Activated T-helper 17 cell treated with anti-CD3 and anti-CD28 coated beads, Interleukin-2, amount 50 U/mL, for 72 hours (primary cell): ENCODE data around the gene KMT2C. TPM values are rescaled to one million over a fixed set of nuclear protein-coding genes. Genes with fewer than 3 reads are reported as not detected.
"Not testable (repeated sequence)": the region's sequence is repeated elsewhere in the genome, so short reads cannot be mapped to it uniquely, and the experiment has no call there.

ENCODE experiments used
- ATAC-seq: fragments of 150-1000 bp; cut with Tn5 transposase; replicated peaks from 2 replicates; pipeline ENCODE4 v1.10.0; 2021; ENCODE audit warnings: mild to moderate bottlenecking, moderate library complexity
- H3K27ac Mint-ChIP-seq: one replicate; pipeline ENCODE4 v1.8.0; 2022; ENCODE audit warnings: mixed read lengths
- H3K27me3 Mint-ChIP-seq: one replicate; pipeline ENCODE4 v1.8.0; 2022; ENCODE audit warnings: mixed read lengths
- H3K36me3 Mint-ChIP-seq: one replicate; pipeline ENCODE4 v1.8.0; 2022; ENCODE audit warnings: low read depth, mild to moderate bottlenecking, mixed read lengths
- H3K4me1 Mint-ChIP-seq: one replicate; pipeline ENCODE4 v1.8.0; 2022; ENCODE audit warnings: mixed read lengths
- H3K4me3 Mint-ChIP-seq: one replicate; pipeline ENCODE4 v1.8.0; 2022; ENCODE audit warnings: mild to moderate bottlenecking, mixed read lengths
- H3K9me3 Mint-ChIP-seq: one replicate; pipeline ENCODE4 v1.8.0; 2022; ENCODE audit warnings: mixed read lengths
- total RNA-seq, 2 donors: library from RNA; stranded (reverse); gene quantifications; one replicate each; pipeline ENCODE4 v1.2.3, GENCODE V29; 2022

KMT2C gene
- total RNA-seq, 2 donors from 2014 or later, result 52.1 to 106 TPM

DNA sequence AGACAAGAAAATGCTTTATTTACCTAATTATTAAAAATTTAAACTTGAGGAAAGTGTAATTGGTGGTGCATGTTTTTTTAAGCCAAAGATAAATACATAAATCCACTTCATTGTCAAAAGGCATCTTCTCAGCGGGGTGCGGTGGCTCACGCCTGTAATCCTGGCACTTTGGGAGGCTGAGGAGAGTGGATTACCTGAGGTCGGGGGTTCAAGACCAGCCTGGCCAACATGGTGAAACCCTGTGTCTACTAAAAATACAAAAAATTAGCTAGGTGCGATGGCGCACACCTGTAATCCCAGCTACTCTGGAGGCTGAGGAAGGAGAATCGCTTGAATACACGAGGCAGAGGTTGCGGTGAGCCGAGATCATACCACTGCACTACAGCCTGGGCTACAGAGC lies 3.1 kb downstream of the KMT2C start:
- Mint-ChIP-seq H3K36me3 (peaks cover 18% of the 10 kb centered on the region), H3K4me1 (peaks cover 18% of the 10 kb centered on the region), H3K4me3 (peak overlapping the region; percentile 79)
- not testable (repeated sequence) for H3K27me3 Mint-ChIP-seq, H3K27ac Mint-ChIP-seq, ATAC-seq, H3K9me3 Mint-ChIP-seq

GRCh38 chr7:152430854-152431253 lies 4.9 kb downstream of the KMT2C start:
- Mint-ChIP-seq H3K4me3 (peak overlapping the region; percentile 30), H3K27me3 (no peaks in the 10 kb centered on the region), H3K9me3 (no peaks in the 10 kb centered on the region), H3K27ac (no peak overlapping the region), H3K4me1 (peaks cover 25% of the 10 kb centered on the region), H3K36me3 (peaks cover 18% of the 10 kb centered on the region)
- no peak for ATAC-seq

- H3K36me3 Mint-ChIP-seq, result peaks cover 17% of the 10 kb centered on the region
- H3K4me1 Mint-ChIP-seq, result peaks cover 31% of the 10 kb centered on the region
- not testable (repeated sequence) for H3K9me3 Mint-ChIP-seq, H3K4me3 Mint-ChIP-seq, ATAC-seq, H3K27me3 Mint-ChIP-seq, H3K27ac Mint-ChIP-seq
These were observed 5.7 kb downstream of the KMT2C start for GRCh38 chr7:152430118-152430517.

DNA sequence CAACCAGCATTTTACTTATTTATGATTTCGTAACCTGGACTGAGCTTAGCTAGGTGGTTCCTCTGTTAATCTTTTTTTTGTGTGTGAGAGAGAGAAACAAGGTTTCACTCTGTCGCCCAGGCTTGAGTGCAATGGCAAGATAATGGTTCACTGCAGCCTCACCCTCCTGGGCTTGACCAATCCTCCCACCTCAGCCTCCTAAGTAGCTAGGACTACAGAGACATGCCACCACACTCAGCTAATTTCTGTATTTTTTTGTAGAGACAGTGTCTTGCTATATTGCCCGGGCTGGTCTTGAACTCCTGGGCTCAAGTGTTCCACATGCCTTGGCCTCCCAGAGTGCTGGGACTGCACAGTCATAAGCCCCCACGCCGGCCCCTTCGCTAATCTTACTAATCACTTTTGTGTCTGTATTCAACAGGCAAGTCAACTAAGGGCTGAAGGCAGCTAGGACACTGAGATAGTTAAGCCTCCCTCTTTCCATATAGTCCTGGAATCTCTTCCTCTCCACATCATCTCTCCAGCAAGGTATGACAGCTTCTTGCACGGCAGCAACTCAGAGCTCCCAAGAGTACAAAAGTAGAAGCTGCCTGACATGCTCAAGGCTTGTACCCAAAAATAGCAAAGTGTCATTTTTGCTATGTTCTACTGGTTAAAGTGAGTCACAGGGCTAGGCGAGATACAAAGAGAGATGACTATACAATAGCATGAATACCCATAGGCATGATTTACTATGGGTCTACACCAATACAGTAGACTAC lies 11.3 kb downstream of the KMT2C start:
- Mint-ChIP-seq H3K9me3 (no peaks in the 10 kb centered on the region), H3K4me3 (peak overlapping the region; percentile 48), H3K4me1 (peaks cover 54% of the 10 kb centered on the region), H3K27ac (peak overlapping the region; percentile 55), H3K27me3 (no peaks in the 10 kb centered on the region), H3K36me3 (peaks cover 24% of the 10 kb centered on the region)
- ATAC-seq, result peak; percentile 92

- Mint-ChIP-seq H3K27me3 (no peaks in the 10 kb centered on the region), H3K4me3 (no peak overlapping the region), H3K36me3 (peaks cover 29% of the 10 kb centered on the region), H3K4me1 (peaks cover 54% of the 10 kb centered on the region), H3K27ac (peak overlapping the region; percentile 55), H3K9me3 (no peaks in the 10 kb centered on the region)
- no peak for ATAC-seq
These were observed 11.8 kb downstream of the KMT2C start for GRCh38 chr7:152423991-152424347.

GRCh38 chr7:152423171-152423570 lies 12.6 kb downstream of the KMT2C start:
- Mint-ChIP-seq H3K36me3 (peaks cover 29% of the 10 kb centered on the region), H3K4me1 (peaks cover 50% of the 10 kb centered on the region)
- H3K4me3 Mint-ChIP-seq, H3K27me3 Mint-ChIP-seq, ATAC-seq, H3K9me3 Mint-ChIP-seq, H3K27ac Mint-ChIP-seq: not testable (repeated sequence)

DNA sequence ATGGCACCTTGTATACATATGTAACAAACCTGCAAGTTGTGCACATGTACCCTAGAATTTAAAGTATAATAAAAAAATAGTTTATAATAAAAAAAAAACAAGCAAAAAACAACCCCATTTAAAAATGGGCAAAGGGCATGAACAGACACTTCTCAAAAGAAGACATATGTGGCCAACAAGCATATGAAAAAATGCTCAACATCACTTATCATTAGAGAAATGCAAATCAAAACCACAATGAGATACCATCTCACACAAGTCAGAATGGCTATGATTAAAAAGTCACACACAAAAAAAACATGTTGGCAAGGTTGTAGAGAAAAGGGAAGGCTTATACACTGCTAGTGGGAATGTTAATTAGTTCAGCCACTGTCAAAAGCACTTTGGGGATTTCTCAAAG lies 14.9 kb downstream of the KMT2C start:
- H3K27ac Mint-ChIP-seq, H3K9me3 Mint-ChIP-seq, ATAC-seq, H3K27me3 Mint-ChIP-seq: not testable (repeated sequence)
- Mint-ChIP-seq H3K4me3 (peak overlapping the region; percentile 18), H3K4me1 (peaks cover 43% of the 10 kb centered on the region), H3K36me3 (peaks cover 29% of the 10 kb centered on the region)

GRCh38 chr7:152419473-152420429 lies 16.1 kb downstream of the KMT2C start:
- Mint-ChIP-seq H3K27me3 (no peaks in the 10 kb centered on the region), H3K4me1 (peaks cover 33% of the 10 kb centered on the region), H3K4me3 (peak overlapping the region; percentile 73), H3K36me3 (peaks cover 26% of the 10 kb centered on the region), H3K9me3 (no peaks in the 10 kb centered on the region), H3K27ac (peak overlapping the region; percentile 83)
- peak; percentile 76 for ATAC-seq

- H3K27ac Mint-ChIP-seq, result no peak overlapping the region
- peaks cover 11% of the 10 kb centered on the region for H3K4me1 Mint-ChIP-seq
- no peaks in the 10 kb centered on the region for H3K9me3 Mint-ChIP-seq
- no peak overlapping the region for H3K4me3 Mint-ChIP-seq
- no peak for ATAC-seq
- H3K36me3 Mint-ChIP-seq, result peaks cover 7% of the 10 kb centered on the region
- no peaks in the 10 kb centered on the region for H3K27me3 Mint-ChIP-seq
These were observed 21.0 kb downstream of the KMT2C start for GRCh38 chr7:152414779-152415178.

- no peaks in the 10 kb centered on the region for H3K36me3 Mint-ChIP-seq
- H3K27ac Mint-ChIP-seq, result no peak overlapping the region
- ATAC-seq, result no peak
- H3K4me3 Mint-ChIP-seq, result no peak overlapping the region
- no peaks in the 10 kb centered on the region for H3K4me1 Mint-ChIP-seq
- H3K27me3 Mint-ChIP-seq, result no peaks in the 10 kb centered on the region
- H3K9me3 Mint-ChIP-seq, result peaks cover 9% of the 10 kb centered on the region
These were observed 24.4 kb downstream of the KMT2C start for GRCh38 chr7:152411389-152411788.

- peak; percentile 15 for ATAC-seq
These were observed 29.3 kb downstream of the KMT2C start for GRCh38 chr7:152406491-152406890.

GRCh38 chr7:152406030-152406429 lies 29.8 kb downstream of the KMT2C start:
- peak; percentile 10 for ATAC-seq
- H3K27me3 Mint-ChIP-seq, H3K36me3 Mint-ChIP-seq, H3K27ac Mint-ChIP-seq, H3K4me1 Mint-ChIP-seq, H3K4me3 Mint-ChIP-seq: not testable (repeated sequence)
- H3K9me3 Mint-ChIP-seq, result peaks cover 16% of the 10 kb centered on the region

More at GRCh38 chr7:152406491-152406890, 29.3 kb downstream of the KMT2C start:
- Mint-ChIP-seq H3K9me3 (peaks cover 16% of the 10 kb centered on the region), H3K4me3 (no peak overlapping the region), H3K4me1 (no peaks in the 10 kb centered on the region), H3K36me3 (no peaks in the 10 kb centered on the region), H3K27ac (no peak overlapping the region), H3K27me3 (no peaks in the 10 kb centered on the region)

GRCh38 chr7:152403726-152404125 lies 32.1 kb downstream of the KMT2C start:
- Mint-ChIP-seq H3K4me1 (peaks cover 4% of the 10 kb centered on the region), H3K36me3 (no peaks in the 10 kb centered on the region), H3K27ac (no peak overlapping the region), H3K9me3 (peaks cover 16% of the 10 kb centered on the region), H3K4me3 (no peak overlapping the region), H3K27me3 (no peaks in the 10 kb centered on the region)
- ATAC-seq, result peak; percentile 4

- H3K27ac Mint-ChIP-seq, result no peak overlapping the region
- no peaks in the 10 kb centered on the region for H3K36me3 Mint-ChIP-seq
- H3K4me3 Mint-ChIP-seq, result no peak overlapping the region
- peak; percentile 21 for ATAC-seq
- peaks cover 16% of the 10 kb centered on the region for H3K9me3 Mint-ChIP-seq
- peaks cover 10% of the 10 kb centered on the region for H3K4me1 Mint-ChIP-seq
- no peaks in the 10 kb centered on the region for H3K27me3 Mint-ChIP-seq
These were observed 33.2 kb downstream of the KMT2C start for GRCh38 chr7:152402384-152403250.
